HTR-8/SVneo (cell line): Measurements from ENCODE around the gene HOXB6.

Experiments
- DNase-seq: peaks from one replicate; pipeline ENCODE4 v3.0.0; 2011; ENCODE audit warnings: low spot score, mixed read lengths; ENCODE audit not compliant: insufficient read length
- FAIRE-seq: peaks from 2 replicates; lab custom pipeline; 2011; peaks lifted over from hg19 to GRCh38; lab: Jason Lieb, UNC

HOXB6 gene

DNA sequence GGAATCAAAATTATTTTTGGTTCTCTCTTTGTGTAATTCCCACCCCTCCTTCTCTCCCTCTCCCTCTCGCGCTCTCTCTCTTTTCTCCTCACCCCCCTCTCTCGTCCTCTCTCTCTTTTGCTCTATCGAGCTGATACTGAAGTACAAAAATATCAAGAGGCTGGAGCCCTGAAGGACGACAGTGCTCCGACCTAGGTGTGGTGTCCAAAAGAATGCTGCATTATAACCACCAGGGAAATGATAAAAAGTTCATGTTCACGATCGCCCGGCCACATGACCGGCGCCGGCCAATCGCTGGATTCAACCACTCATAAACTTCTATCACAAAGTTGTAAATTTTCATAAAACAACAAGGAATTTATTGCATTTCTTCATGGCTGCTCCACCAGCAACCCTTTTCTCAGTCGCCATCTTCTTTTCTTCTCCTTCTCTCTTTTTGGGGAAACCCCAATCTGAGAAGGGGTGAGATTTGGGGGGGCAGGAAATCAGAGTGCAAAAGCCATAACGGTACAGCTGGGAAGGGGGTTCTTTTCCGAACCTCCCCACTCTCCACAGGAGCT lies at the start of gene HOXB6:
HOXB6 (minus strand) TSS at position 217 of the 560 bp plus-strand sequence. CDS start 6,836 bp downstream, outside the sequence.
- peak; percentile 9 for FAIRE-seq
- DNase-seq, result no peak

DNA sequence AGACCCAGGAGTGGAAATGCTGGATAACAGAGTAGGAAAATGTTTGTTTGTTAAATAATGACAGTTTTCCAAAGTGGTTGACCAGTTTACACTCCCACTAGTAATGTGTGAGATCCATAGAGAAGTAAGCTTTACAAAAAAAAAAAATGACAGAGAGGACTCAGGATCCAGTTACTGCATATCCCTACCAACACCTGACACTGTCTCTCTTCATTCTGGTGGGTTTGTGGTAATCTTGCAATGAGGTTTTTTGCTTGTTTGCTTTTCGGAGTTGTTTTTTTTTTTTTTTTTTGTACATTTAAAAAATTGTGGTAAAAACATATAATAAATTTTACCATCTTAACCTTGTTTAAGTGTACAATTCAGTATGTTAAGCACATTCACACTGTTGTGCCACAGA lies 45.0 kb upstream of the HOXB6 start:
- FAIRE-seq (peak; percentile 9), DNase-seq (no peak)

GRCh38 chr17:48647963-48648245 lies 43.1 kb upstream of the HOXB6 start:
- peak; percentile 87 for FAIRE-seq
- no peak for DNase-seq

DNA sequence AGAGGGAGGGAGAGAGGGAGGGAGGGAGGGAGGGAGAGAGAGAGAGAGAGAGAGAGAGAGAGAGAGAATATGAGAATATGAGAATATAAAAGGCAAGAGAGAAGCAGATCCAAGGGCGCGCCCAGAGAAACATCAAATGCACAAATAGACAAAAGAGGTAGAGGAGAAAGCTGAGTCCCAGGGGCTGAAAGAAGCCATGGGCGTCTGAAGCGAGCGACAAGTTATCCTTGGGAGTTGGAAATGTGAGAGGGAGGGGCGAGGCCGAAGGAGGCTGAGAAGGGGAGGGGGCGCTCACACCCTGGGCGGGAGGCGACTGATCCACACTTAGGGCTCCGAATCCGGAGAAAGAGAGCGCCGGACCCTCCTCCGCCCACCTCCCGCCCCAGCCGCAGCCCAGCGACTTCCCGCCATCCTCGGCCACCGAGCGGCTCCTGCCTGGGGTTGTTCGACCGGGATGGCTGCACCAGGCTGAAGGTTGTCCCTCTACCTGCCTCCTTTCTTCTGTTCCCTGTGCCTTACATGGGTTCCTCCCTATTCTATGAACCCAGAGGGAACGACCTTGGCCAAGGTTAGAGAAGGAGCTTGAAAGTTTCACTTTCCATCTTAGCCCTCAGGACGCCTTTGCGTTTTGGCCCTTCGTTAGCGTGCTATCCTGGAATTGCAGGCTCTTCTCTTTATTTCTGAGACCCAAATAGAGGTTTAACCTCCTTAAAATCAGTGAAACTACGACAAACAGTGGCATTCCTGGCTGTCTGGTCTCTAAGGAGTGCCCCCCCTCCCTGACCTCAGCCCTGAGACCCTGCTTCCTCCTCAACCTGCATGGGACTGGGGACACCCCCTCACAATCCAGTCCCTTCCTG lies 42.5 kb upstream of the HOXB6 start:
- FAIRE-seq, result peak; percentile 59

GRCh38 chr17:48646183-48647102 lies 41.7 kb upstream of the HOXB6 start:
- FAIRE-seq, result peak; percentile 94

More for the DNA sequence above, 42.5 kb upstream of the HOXB6 start:
- peak; percentile 62 for DNase-seq

GRCh38 chr17:48645639-48646182 lies 40.9 kb upstream of the HOXB6 start:
- FAIRE-seq, result no peak
- DNase-seq, result no peak

More at GRCh38 chr17:48646183-48647102, 41.7 kb upstream of the HOXB6 start:
- DNase-seq, result peak; percentile 86

DNA sequence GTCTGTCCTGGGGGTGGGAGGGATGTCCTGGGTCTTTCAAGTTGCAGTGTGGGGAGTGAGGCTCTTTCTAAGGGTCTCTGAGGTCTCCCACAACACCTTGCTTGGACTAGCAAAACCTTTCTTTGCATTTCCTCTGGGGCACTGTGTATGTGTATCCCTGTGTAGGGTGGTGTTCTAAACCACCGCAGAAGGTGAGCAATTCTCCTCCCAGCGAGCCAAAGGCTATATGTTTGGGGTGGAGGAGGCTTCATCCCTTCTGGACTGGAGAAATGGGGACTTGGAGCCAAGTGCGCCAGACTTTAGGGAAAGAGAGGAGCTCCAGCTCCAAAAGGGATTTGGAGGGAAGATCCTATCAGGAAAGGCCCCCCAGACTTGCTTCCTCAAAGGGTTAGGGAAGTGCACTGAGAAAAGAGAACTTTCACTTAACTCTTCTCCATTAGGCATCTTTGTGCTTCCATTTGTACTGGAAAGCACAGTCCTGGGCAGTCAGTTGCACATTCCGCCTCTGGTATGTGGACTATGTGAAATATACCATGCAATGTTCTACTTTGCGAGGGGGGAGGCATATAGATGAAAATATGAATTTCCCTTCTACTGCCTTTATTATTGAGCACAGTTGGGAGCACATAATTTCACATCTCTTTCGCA lies 40.2 kb upstream of the HOXB6 start:
- no peak for DNase-seq
- FAIRE-seq, result no peak

DNA sequence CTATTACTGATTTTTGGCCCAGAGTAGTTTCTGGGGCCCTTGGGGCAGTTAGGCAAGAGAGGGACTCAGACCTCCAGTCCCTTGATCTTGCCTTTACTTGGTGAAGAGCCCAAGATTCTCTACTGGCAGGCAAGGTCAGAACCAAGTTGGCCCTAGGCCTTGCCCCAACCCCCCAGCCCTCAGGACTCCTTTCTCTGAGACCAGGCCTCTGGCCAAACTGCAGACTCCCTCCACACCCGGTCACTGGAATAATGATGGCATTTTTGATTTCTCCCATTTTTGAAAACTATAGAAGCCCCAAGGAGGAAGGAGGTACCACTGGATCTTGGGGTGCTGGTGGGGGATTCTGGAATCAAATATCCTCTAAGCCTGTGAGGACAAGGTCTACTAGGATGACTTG lies 39.4 kb upstream of the HOXB6 start:
- no peak for FAIRE-seq

DNA sequence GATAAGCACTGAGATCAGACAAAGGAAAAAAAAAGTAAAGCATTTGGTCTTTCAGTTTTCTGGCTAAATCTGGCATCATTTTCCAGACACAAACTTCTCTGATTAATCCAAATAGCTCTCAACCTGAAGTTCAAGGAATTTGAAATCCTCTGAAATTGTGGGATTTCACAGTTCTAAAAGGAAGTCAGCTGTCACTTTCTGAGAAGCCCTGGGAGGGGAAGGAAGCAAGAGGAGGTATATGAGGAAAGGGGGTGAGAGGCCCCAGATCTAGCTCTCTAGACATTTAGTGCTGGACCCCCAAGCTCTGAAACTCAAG lies 38.9 kb upstream of the HOXB6 start:
- no peak for DNase-seq
- FAIRE-seq, result no peak

More for the DNA sequence above, 39.4 kb upstream of the HOXB6 start:
- DNase-seq, result no peak

DNA sequence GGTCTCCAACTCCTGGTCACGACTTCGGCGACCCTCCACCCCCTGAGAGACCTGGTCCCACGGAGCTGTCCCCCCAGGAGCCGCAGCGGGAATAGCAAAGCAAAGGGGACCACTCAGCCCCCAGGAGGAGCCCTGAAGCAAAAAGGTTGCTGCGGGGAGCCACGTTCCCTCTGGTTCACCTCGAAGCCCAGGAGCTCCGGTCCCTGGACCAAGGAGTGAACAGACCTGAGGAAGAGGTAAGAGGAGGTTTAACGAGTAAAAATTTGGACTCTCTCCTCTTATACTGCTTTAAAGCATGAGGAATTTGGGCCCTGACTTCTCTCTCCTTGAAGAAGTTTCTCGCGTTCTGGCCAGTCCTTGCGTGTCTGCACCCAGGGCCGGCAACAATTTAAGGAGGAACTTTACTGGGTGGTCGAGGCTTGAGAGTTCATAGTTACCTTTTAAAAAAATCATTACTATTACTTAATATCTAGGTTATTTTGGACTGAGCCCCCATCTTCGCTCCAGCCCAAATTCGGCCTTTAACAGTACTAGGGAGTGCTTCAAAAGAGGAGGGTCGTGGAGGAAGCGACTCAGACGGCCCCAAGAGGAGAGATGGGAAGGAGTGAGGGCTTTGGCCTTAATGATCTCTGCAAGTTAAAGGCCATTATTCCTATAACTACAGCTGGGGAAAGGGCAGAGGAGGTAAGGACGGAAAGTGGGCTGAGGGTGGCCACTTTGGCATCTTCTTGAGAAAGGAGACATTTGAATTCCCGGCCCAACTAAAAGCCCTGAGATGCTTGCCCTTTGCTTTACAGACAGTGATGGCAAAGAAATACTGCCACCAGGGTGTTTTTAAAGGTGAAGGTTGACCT lies 38.3 kb upstream of the HOXB6 start:
- no peak for FAIRE-seq
- DNase-seq, result no peak

DNA sequence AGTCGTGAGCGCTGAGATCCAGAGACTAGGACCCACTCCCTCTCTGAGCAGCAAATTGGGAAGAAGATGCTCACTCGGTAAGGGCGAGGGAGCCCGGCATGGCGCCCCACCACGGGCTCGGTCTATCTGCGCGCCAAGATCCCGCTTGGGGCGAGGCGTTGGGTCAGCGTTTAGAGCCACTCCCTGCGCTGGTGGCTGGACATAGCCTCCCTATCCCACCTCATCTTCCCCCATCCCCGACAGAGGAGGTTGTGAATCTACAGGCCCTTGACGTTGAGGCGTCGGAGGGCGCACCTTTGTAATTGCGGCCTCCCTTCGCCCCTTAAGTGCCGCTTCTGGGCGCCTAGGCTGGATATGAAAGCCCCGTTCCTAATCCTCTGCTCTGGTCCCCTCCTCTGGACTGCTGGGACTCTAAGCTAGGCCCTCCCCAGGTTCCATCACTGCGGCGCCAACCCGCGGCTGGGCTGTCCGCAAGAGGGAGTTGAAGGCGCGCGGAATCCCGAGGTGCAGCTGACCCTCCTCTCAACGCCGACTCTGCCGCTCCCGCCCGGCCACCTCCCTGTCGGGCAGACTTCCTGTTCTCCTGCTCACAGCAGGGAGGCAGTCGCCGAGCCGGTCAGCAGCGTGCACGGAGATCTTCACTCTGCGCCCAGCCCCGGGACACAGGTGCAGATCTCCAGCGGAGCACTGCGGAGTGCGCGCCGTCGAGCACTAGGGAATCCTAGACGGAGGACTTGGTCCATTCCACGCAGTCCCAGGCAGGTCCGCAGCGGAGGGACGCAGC lies 37.5 kb upstream of the HOXB6 start:
- DNase-seq, result no peak
- FAIRE-seq, result no peak

DNA sequence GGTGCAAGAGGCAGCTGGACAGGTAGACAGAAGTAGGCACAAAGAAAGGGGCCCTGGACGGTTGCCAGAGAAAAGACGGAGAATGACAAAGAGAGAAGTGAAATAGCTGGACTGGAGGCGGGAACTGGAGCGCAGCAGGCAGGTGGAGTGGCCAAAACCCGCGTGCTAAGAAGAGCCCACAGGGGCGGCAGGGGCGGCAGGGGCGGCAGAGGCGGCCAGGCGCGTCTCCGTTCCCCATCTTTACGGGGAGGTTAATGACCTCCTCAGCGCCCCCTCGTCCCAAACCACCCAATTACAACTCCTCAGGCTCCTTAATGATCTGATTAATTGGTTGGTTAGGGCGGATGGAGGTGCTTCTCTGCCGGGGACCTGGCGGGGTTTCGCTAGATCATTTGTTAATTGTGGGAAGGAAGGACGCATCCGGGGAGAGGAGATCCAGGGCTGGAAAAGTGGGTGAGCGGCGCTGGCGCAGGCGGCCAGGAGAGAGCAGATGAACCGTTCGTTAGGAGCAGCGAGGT lies 36.8 kb upstream of the HOXB6 start:
- FAIRE-seq, result no peak

GRCh38 chr17:48640858-48641180 lies 36.0 kb upstream of the HOXB6 start:
- no peak for FAIRE-seq

More for the DNA sequence above, 36.8 kb upstream of the HOXB6 start:
- no peak for DNase-seq

DNA sequence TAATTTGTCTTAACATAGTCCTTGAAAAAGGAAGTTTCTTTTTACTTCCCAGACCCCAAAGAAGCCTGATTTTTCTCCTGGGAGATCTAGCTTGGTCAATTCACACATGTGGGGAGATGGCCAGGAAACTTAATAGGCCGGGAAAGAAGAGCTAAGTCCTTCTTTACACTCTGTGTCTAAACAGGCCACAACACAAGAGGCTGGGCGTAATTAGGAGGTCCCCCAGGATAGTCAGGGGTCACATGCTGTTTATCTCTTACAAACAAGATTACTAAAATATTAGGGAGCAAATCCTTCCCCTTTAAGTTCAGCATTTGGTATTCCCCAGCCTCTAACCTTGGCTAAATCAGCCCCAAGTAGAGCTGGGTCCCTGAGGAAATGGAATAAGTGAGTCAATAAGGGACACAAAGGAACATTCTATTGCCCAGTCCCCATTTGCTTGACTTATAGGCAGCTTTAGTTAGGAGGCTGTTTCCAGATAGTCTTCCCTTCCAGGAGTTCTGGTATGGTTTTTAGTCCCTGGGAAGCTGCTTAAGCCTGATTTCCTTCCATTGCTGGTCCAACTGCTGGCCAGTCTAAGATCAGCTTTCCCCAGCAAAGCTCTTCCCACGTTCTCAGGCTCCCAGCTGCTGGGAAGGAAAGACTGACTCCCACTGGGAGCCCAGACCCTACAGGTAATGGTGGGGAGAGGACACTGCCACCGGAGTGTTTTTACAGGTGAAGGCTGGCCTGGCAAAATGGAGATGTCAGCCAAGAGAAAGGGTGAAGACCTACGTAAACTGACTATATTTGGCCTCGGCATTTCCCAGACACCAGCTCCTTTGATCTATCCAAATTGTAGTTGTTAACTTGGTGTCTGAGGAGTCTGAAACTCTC lies 35.4 kb upstream of the HOXB6 start:
- FAIRE-seq, result no peak
- no peak for DNase-seq

More at GRCh38 chr17:48640858-48641180, 36.0 kb upstream of the HOXB6 start:
- no peak for DNase-seq

DNA sequence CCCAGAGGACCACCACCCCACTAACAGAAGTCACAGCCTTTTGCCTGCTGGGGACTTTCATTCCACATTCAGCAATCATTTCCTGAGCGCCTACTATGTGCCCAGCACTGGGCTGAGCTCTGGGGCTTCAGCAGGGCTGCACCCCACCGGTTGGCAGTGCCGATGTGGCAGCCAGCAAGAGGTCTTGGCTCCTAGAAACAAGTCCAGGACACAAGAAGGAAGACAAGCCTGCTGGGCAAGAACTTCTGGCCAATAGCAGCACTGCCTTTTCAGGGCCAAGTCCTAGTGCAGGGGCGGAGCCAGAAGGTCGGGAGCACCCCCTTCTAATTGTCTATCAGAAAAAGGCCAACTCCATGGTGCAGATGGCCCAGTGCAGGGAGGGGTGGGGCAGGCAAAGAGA lies 34.4 kb upstream of the HOXB6 start:
- FAIRE-seq (no peak), DNase-seq (no peak)

DNA sequence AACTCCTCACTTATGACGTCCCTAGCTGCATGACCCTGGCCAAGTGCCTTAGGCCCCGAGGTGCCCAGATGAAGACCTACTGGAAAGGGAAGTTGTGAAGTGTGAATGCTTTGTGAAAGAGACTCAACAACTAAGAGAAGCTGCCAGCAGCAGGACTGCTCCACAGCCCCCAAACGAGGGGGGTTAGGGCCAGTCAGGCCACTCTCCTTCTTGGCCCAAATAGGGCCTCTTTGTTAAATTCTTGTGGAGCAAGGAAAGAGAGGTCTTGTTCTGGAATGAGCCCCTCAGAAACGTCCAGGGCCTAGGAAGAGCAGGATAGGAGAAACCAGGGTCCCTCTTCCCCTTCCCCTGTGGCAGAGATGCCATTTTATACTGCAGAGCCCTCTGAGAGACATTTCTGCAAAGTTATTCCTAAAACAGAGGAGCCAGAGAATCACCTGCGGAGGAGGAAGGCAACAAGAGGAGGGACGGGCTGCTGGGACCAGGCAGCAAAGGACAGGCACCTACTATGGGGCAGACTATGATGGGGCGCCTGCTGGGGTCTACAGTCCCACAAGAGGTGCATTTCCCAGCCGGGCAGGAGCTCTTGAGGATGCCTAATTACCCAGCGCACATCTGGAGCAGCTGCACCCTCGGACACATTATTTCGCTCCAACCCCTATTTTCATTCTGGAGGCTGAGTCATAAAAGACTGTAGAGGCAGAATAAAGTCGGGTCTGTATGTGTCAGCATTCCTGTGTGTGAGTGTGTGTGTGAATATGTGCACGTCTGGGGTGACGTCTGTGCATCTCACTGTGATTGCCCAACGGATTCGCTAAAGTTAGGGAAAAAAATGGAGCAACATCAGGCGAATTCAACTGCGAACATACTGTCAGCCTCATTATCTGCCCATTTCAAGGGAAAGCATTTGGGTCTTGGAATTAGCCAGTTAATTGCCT lies 32.8 kb upstream of the HOXB6 start:
- DNase-seq, result no peak
- no peak for FAIRE-seq
